Stimulated activated naive CD4-positive, alpha-beta T cell (primary cell): ENCODE results near the gene ZMYND8.
"Not testable (repeated sequence)": the region's sequence is repeated elsewhere in the genome, so short reads cannot be mapped to it uniquely, and the experiment has no call there.

Source experiments
- DNase-seq, 6 experiments: peaks; one replicate each; lab custom pipeline; 2025; lab: John Stamatoyannopoulos, UW

The ZMYND8 gene

DNA sequence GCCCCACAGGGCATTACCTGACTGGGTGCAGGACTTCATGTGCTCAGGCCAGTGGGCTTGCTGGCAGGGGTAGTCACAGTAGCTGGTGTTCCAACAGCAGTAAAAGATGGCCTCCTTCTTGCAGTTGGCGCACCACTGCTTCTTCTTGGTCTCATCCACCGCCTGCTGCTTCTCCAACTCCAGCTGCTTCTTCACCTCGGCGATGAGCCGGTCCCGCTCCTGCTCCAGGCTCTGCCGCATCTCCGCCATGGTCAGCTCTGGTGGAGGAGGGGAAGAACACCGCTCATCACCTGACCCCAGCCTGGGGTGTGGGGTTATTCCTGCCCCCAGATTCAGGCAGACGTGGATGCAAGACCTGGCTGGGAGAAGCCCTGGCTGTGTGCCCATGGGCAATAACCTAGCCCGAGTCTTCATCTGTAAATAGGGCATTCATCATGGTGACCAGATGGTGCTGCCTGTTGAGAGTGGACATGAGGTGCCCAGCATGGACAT, 132.2 kb downstream of the ZMYND8 start:
- DNase-seq, result no peak

DNA sequence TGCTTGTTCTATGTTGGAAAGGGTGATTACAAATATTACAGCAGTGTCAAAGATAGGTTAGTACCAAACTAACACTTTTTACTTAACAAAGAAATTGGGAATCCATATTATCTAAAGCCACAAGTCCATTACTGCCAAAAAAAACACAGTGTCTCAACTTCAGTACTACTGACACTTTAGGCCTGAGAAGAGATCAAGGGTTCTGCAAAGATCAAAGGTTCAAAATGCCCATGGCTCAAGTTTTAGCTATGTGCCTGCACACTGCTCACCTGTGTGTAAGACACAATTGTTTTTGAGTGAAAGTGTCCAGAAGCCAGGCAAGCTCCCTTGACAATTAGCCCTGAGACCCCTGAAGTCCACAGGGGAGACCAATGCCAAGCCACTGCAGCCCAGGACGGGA, 132.6 kb downstream of the ZMYND8 start:
- DNase-seq, result no peak

- no peak for DNase-seq
Observed at GRCh38 chr20:47222468-47223119, 133.9 kb downstream of the ZMYND8 start.

DNA sequence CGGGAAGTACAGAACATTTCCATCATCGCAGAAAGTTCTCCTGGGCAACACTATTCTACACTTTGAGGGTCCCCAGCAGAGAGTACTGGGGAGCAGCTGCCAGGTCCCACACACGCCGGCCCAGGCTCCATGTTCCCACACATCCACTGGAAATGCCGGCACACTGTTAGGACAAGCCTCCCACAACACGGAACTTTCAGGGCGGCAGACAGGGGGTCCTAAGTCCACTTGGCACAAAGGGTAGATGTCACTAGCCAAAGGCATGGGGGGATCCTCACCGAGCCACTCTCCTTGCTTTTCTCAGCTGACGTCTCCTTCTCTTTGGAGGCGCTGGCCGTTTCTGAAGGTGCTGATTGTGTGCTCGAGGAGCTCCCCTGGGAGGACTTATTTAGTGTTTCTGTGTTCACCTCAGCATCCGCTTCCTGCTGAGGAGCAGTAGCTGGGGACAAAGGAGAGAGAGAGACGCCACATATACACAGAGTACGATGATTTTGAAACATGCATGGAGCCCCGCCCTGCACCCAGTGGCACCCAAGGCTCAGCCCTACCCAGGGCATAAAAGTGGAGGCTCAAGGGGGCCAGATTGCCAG, 135.4 kb downstream of the ZMYND8 start:
- no peak for DNase-seq

GRCh38 chr20:47220161-47220582, 136.3 kb downstream of the ZMYND8 start:
- peak in 5 of 6 experiments; percentile 4 to 30 (median 26) for DNase-seq

GRCh38 chr20:47217482-47218446, 138.7 kb downstream of the ZMYND8 start:
- DNase-seq, result no peak

GRCh38 chr20:47216819-47217410, 139.6 kb downstream of the ZMYND8 start:
- no peak for DNase-seq

DNA sequence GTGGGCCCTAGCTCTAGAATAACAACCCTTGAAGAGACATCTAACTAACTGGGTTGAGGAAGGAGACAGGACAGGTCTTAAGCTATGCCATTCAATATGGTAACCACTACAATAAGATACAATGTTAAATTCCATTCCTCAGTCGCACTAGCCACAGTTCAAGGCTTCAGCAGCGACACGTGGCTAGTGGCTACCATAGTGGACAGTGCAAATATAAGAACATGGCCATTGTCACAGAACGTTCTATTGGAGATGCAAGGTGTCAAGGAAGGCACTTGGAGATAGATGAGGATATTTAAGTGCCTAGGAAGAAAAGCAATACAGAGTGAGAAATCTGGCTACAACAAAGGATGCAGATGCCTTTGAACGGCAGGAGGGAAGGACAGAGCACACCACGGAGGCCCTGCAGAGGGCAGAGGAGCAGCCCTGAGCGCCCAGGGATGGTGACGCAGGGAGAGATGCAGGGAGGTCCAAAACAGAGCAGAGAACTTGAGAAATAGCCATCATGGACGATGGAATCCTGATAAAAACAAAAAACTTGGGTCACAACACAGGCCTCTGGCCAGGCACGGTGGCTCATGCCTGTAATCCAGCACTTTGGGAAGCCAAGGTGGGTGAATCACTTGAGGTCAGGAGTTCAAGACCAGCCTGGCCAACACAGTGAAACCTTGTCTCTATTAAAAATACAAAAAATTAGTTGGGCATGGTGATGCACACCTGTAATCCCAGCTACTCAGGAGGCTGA, 140.7 kb downstream of the ZMYND8 start:
- no peak for DNase-seq

DNA sequence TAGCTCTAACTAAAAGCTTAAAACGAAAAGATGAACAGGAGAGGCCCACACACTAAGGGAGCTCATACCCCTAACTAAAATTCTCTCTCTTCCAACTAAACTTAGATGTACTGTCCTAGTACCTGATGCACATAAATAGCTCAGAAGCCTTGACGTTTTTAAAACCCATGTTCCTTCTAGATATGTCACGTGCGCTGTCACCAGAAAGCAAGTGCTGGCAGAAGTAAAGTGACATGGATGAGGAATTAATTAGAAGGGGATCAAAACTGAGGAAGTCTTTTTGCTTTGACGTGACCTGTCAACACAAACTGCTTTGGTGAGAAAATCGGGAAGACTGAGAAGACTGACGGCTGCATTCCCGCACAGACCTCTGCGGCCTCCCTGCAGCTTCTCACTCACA, 142.5 kb downstream of the ZMYND8 start:
- DNase-seq, result no peak

DNA sequence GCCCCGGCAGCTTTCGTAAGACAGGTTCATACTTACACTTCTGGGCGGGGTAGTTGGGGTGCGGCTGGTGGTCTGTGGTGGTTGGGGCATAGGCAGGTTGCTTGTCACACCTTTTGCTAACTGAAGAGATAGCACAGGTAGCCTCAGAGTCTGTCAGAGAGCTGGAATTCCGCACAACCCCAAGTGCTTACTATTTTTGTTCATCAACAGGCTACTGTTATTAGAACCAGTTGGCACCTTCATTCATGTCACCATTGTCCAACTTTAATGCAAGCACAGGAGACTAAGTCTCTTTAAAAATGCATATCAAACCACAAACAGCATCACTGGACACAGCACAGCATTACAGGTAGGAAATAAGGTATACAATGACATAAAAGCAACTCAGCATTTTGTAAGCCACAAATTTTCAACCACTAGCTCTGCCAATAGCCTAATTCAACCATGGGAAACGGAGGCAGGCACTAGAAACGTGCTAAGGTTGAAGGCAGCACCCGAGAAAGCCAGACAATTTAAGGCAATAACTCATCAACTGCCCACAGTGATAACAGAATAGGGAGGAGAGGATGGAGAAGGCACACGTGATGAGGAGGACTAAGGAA, 143.8 kb downstream of the ZMYND8 start:
- DNase-seq, result no peak

GRCh38 chr20:47211036-47211435, 145.5 kb downstream of the ZMYND8 start:
- DNase-seq, result no peak

- DNase-seq, result no peak
Observed at GRCh38 chr20:47210470-47210869, 146.0 kb downstream of the ZMYND8 start.

GRCh38 chr20:47209982-47210381, 146.5 kb downstream of the ZMYND8 start:
- no peak for DNase-seq

DNA sequence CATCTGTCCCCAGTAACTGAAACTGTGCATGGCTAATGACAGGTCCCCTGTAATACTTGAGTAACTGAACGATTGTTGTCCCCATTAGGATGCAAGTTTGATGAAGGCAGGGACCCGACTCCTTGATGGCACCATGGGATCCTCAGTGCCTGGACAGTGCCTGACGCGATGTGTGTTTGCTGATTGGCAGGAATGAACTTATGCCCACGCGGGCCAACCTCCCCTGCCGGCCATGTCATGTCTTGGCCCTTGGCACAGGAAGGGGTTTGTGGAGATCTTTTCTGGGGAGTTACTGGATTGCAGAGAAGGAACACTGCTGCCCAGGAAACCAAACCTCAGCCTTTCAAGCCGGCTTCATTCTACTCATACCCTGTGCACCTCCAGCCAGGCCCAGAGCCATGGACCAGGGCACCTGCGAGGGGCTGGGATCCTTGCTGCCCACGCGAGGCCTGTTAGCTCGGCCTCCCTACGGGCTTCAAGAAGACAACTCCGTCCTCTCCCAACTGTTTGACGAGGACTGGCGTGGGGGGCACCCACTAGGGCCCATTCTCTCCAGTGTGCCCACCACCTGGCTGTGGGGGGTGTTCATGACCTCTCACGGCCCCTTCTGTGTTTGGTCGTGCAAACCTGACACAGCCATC, 147.8 kb downstream of the ZMYND8 start:
- no peak for DNase-seq

DNA sequence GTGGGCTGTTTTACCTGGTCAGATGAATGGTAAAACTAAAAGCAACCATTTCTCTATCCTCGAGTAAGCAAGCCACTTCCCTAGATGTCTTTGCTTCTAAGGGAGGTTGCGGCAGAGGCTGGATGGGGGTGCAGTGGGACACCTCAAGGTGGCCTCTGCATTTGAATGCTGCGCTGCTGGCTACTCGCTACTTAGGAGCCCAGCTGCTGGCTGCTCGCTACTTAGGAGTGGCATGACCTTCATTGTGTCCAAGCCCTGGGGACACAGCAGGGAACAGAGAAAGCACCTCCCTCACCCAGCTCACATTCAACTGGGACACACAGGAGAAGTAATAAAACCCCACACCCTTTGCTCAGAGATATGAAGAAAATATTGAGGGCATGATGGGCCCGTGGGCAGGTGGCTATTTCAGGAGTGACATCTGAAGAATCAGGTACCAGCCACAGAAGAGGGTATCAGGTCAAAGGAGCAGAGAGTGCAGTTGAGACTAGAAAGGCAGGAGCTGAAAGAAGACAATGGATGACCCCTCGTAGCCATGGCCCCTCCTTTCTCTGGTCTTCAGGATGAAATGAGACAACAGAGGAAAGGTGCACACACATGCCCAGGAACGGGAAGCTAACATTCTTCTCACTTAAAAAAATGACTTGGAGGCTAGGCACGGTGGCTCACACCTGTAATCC, 149.4 kb downstream of the ZMYND8 start:
- DNase-seq, result no peak

GRCh38 chr20:47206552-47206951, 149.9 kb downstream of the ZMYND8 start:
- not testable (repeated sequence) for DNase-seq

- peak in 2 of 6 experiments; percentile 27 to 39 for DNase-seq
Observed at GRCh38 chr20:47205577-47206123, 150.8 kb downstream of the ZMYND8 start.

- not testable (repeated sequence) for DNase-seq
Observed at GRCh38 chr20:47204850-47205122, 151.7 kb downstream of the ZMYND8 start.

- DNase-seq, result no peak
Observed at GRCh38 chr20:47204008-47204849, 152.3 kb downstream of the ZMYND8 start.
